Measurements from ENCODE around the gene ZNF853. TPM values are rescaled to one million over a fixed set of nuclear protein-coding genes. Genes with fewer than 3 reads are reported as not detected.

The ZNF853 gene
- total and polyA plus RNA-seq, 4 donors = 0.04 to 3.0 (median 0.51) TPM

DNA sequence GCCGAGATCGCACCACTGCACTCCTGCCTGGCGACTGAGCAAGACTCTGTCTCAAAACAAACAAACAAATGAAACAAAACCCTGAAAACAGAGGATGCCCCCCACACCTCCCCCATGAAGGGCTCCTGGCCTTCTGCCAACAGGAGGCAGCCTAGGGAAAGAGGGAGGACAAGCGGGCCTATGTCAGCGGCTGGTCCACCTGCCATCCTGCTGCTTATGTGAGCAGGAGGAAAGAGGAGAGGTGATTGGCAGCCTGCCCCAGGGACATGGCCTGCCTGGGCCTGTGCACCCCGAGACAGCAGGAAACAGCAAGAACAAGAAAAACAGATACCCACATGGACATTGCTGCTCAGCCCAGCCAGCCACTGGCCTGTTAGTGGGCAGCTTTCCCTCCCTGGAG, 12.6 kb downstream of the ZNF853 start:
- Histone ChIP-seq H3K9me3 (ENCODE audit: control insufficient read depth in 4 of 4, low read length in 3 of 4) (no peaks in the 10 kb centered on the region), H3K9ac (ENCODE audit: low read depth in 1 of 2, low read length in 2 of 2) (no peak overlapping the region), H3K27ac (ENCODE audit: low read depth in 1 of 2, low read length in 2 of 2) (no peak overlapping the region), H3K4me1 (ENCODE audit: control insufficient read depth in 4 of 4, insufficient read depth in 4 of 4, low read length in 3 of 4) (no peaks in the 10 kb centered on the region), H3K27me3 (ENCODE audit: control insufficient read depth in 4 of 4, insufficient read depth in 4 of 4, low read length in 3 of 4) (no peaks in the 10 kb centered on the region), H3K4me3 (ENCODE audit: low read depth in 1 of 3, low read length in 3 of 3) (no peak overlapping the region), H3K36me3 (ENCODE audit: control insufficient read depth in 4 of 4, insufficient read depth in 3 of 4, low read depth in 1 of 4, low read length in 3 of 4) (no peaks in the 10 kb centered on the region)
- TF ChIP-seq, protein P1, sequence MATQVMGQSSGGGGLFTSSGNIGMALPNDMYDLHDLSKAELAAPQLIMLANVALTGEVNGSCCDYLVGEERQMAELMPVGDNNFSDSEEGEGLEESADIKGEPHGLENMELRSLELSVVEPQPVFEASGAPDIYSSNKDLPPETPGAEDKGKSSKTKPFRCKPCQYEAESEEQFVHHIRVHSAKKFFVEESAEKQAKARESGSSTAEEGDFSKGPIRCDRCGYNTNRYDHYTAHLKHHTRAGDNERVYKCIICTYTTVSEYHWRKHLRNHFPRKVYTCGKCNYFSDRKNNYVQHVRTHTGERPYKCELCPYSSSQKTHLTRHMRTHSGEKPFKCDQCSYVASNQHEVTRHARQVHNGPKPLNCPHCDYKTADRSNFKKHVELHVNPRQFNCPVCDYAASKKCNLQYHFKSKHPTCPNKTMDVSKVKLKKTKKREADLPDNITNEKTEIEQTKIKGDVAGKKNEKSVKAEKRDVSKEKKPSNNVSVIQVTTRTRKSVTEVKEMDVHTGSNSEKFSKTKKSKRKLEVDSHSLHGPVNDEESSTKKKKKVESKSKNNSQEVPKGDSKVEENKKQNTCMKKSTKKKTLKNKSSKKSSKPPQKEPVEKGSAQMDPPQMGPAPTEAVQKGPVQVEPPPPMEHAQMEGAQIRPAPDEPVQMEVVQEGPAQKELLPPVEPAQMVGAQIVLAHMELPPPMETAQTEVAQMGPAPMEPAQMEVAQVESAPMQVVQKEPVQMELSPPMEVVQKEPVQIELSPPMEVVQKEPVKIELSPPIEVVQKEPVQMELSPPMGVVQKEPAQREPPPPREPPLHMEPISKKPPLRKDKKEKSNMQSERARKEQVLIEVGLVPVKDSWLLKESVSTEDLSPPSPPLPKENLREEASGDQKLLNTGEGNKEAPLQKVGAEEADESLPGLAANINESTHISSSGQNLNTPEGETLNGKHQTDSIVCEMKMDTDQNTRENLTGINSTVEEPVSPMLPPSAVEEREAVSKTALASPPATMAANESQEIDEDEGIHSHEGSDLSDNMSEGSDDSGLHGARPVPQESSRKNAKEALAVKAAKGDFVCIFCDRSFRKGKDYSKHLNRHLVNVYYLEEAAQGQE (IDR thresholded peaks at IDR 0.05) = no peak
- no peak for TF ChIP-seq FOXA2 (IDR thresholded peaks at IDR 0.05)
- 93% methylated on average over 6 of the region's 6 CpGs for WGBS
- DNase-seq (ENCODE audit: low spot score) = no peak

- TF ChIP-seq JUND (IDR thresholded peaks at IDR 0.05) (no peak), ATF3 (IDR thresholded peaks at IDR 0.05) (no peak), CTCF (IDR thresholded peaks at IDR 0.05; ENCODE audit: low read depth, low read length, missing input control) (no peak), HNF4A (conservative IDR thresholded peaks at IDR 0.05) (no peak), RXRA (IDR thresholded peaks at IDR 0.05) (no peak), TAF1 (conservative IDR thresholded peaks at IDR 0.05) (no peak), FOXA1 (IDR thresholded peaks at IDR 0.05) (no peak), GABPA (IDR thresholded peaks at IDR 0.05 in 1 of 2, conservative IDR thresholded peaks at IDR 0.05 in 1 of 2) (no peak), EGR1 (IDR thresholded peaks at IDR 0.05; ENCODE audit: low read depth in 2 of 2) (no peak), ZBTB33 (IDR thresholded peaks at IDR 0.05) (no peak)
- TF ChIP-seq, protein P2, sequence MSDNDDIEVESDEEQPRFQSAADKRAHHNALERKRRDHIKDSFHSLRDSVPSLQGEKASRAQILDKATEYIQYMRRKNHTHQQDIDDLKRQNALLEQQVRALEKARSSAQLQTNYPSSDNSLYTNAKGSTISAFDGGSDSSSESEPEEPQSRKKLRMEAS (IDR thresholded peaks at IDR 0.05) = no peak
- Histone ChIP-seq H3K4me1 (ENCODE audit: control insufficient read depth in 4 of 4, insufficient read depth in 4 of 4, low read length in 3 of 4) (no peaks in the 10 kb centered on the region), H3K4me3 (ENCODE audit: low read depth in 1 of 3, low read length in 3 of 3) (no peak overlapping the region), H3K27me3 (ENCODE audit: control insufficient read depth in 4 of 4, insufficient read depth in 4 of 4, low read length in 3 of 4) (no peaks in the 10 kb centered on the region), H3K27ac (ENCODE audit: low read depth in 1 of 2, low read length in 2 of 2) (no peak overlapping the region), H3K9ac (ENCODE audit: low read depth in 1 of 2, low read length in 2 of 2) (no peak overlapping the region), H3K36me3 (ENCODE audit: control insufficient read depth in 4 of 4, insufficient read depth in 3 of 4, low read depth in 1 of 4, low read length in 3 of 4) (no peaks in the 10 kb centered on the region), H3K9me3 (ENCODE audit: control insufficient read depth in 4 of 4, low read length in 3 of 4) (no peaks in the 10 kb centered on the region)
- no peak for DNase-seq (ENCODE audit: low spot score)
- WGBS = 69% methylated on average over 11 of the region's 11 CpGs
These were observed 14.8 kb downstream of the ZNF853 start for GRCh38 chr7:6630007-6630849.

Measured in liver (tissue), 9 donors.